ENCODE results near the gene OPN1SW. TPM values are rescaled to one million over a fixed set of nuclear protein-coding genes. Genes with fewer than 3 reads are reported as not detected.

OPN1SW gene, protein sequence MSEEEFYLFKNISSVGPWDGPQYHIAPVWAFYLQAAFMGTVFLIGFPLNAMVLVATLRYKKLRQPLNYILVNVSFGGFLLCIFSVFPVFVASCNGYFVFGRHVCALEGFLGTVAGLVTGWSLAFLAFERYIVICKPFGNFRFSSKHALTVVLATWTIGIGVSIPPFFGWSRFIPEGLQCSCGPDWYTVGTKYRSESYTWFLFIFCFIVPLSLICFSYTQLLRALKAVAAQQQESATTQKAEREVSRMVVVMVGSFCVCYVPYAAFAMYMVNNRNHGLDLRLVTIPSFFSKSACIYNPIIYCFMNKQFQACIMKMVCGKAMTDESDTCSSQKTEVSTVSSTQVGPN
- not detected in 2 replicates for total RNA-seq

DNA sequence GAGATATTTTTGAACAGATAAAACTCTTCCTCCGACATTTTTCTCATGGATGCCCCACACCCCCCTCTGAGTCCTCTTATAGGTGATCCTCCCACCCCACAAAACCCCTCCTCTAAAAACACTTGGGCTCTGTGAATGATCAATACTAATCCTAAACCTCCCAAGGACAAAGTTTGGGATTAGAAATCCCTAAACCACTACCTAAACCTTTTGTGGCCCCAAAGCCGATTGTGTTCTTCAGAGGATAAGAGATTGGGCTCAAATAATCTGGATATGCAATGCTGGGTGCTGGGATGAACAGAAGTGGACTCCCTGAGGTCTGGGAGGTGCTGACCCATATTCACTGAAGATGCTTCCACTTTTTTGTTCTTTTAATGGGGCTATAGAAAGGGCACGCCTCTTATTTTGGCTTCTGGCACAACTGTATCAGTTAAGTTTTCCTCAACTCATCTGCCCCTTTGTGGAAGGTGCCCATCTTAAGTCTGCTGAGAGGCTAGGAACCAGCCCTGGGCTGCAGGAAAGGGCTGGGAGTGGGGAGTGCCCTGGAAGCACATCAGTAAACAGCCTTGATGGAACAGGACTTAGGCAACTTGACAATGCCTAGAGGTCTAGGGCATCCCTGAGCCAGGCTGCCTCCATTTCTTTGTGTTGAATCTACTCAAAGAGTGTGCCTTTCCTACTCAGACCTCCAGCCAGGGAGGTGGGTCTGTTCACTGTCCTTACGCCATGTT is at the start of gene OPN1SW:
TSS of gene OPN1SW (minus strand) at position 51 of the 731 bp plus-strand sequence. CDS start at position 38, 13 bp downstream.
- no peak for DNase-seq (ENCODE audit: low read depth in 2 of 2)

- DNase-seq (ENCODE audit: low read depth in 2 of 2), result no peak
Measured at GRCh38 chr7:128821724-128822123, 46.1 kb upstream of the OPN1SW start.

DNA sequence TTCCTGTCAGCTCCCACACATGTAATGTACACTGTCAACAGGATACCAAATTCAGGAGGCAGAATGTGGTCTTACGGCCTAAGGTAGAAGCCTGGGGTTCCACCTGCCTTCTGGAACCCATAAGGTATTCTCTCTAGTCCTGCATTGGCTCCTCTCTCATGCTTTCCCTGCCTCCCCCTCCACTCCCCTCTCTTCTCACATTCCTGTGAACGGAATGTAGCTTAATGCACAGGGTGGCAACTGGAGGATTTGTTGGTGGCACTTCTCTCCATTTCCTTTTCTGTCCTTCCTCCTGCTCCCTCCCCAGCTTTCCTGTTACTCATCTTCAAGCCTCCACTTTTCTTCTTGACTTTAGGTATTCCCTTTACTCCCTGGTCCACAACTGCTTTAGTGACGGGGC is 43.1 kb upstream of the OPN1SW start:
- no peak for DNase-seq (ENCODE audit: low read depth in 2 of 2)

DNA sequence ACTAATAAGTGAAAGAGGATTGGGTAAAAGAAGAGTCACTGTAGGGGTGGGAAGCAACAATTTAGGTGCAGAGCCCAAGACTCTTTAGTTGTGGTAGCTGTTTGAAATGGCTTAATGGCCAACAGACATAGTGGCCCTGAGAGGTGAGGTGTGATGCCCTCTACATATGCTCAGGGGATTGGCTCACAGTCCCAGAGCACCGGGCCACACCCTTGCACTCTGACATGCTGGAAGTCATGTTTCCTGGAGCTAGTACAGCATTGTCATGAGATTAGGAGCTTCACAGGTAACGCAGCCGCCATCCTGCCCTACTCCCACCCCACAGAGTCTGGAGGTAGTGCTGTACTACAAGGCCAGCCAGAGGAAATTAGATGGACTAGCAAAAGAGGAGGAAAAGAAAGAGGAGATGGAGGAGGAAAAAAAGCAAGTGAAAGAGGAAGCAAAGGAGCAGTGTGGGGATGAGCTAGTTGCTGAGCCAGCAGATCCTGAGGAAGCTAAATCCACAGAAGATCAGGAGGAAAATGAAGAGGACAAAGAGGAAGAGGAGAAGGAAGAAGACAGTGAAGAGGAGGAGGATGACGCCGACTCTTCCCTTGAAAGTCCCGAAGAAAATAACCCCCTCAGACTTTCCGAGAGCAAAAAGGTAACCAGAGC is 39.8 kb upstream of the OPN1SW start:
- no peak for DNase-seq (ENCODE audit: low read depth in 2 of 2)

GRCh38 chr7:128814499-128814898 is 38.9 kb upstream of the OPN1SW start:
- DNase-seq (ENCODE audit: low read depth in 2 of 2), result no peak

DNA sequence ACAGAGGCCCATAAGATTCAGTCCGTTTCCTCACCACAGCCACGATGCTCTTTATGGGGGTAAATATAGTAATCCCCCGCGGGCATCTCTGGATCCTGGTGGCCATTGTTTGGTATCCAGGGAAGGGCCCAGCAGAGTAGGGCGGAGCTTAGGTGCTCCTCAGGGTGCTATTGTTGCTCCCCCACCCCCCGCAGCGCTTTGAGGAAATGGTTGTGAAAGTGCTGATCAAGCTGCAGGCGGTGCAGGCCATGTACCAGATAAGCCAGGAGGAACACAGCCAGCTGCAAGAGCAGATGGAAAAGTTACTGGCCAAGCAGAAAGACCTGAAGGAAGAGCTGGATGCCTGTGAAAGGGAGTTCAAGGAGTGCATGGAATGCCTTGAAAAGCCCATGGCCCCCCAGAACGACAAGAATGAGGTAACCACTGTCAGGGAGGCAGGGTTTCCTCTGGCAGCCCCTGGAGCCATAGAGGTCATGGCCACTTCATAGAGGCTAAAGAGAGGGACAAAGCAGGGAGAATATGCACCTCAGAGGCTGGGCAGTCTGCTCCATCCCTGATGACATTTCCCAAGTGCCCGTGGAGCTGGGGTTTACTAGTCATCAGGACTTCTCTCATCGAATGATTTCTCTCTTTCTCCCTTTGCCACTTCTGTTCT is 37.0 kb upstream of the OPN1SW start:
- no peak for DNase-seq (ENCODE audit: low read depth in 2 of 2)

- DNase-seq (ENCODE audit: low read depth in 2 of 2), result no peak
Measured at GRCh38 chr7:128811631-128812430, 36.2 kb upstream of the OPN1SW start.

DNA sequence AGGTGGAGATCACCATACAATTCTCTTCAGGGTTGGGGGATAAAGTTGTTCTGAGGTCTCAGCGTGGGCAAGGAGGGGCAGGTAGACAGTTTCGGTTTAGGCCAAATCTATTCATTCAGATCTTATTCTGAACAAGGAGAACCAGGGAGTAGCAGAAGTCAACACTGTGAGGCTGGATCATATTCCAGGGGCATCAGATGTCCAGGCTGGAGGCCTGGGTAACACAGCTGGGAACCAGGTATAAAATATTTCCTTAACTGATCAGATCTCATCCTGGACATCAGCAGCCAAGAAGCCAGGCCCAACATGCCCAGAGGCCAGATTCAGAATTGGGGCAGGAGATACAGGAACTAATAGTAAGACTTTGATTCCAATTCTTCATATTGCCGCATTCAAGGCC is 35.4 kb upstream of the OPN1SW start:
- no peak for DNase-seq (ENCODE audit: low read depth in 2 of 2)

- no peak for DNase-seq (ENCODE audit: low read depth in 2 of 2)
Measured at GRCh38 chr7:128810473-128810872, 34.9 kb upstream of the OPN1SW start.

DNA sequence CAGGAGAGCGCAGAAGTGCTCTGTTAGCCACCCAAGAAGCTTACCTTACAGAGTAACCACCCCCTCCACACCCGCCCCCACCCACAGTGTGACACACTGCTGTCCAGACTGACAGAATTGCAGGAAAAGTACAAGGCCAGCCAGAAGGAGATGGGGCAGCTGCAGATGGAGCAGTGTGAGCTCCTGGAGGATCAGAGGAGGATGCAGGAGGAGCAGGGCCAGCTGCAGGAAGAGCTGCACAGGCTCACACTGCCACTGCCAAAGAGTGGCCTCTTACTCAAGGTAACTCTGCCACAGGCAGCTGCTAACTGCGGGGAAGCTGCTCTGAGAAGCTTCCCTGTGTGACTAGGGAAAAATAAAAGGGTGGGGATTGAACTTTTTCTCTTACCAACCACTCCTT is 33.8 kb upstream of the OPN1SW start:
- no peak for DNase-seq (ENCODE audit: low read depth in 2 of 2)

GRCh38 chr7:128807191-128807590 is 31.6 kb upstream of the OPN1SW start:
- DNase-seq (ENCODE audit: low read depth in 2 of 2), result no peak

DNA sequence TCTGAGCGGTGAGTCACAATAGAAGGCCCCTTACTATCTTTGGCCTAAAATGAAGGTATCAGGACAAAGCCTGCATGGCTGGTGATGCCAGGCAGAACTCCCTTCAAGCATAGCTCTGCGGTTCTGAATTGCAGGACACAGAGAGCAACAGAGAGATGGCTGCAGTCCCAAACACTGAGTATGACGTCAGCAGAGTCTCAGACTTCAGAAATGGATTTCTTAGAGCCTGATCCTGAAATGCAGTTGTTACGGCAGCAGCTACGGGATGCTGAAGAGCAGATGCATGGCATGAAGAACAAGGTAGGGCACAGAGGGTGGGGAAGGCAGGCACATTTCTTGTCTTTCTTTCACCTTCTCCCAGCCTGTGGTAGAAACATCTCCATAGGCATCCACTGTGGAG is 29.6 kb upstream of the OPN1SW start:
- DNase-seq (ENCODE audit: low read depth in 2 of 2), result no peak

GRCh38 chr7:128804484-128804883 is 28.9 kb upstream of the OPN1SW start:
- no peak for DNase-seq (ENCODE audit: low read depth in 2 of 2)

DNA sequence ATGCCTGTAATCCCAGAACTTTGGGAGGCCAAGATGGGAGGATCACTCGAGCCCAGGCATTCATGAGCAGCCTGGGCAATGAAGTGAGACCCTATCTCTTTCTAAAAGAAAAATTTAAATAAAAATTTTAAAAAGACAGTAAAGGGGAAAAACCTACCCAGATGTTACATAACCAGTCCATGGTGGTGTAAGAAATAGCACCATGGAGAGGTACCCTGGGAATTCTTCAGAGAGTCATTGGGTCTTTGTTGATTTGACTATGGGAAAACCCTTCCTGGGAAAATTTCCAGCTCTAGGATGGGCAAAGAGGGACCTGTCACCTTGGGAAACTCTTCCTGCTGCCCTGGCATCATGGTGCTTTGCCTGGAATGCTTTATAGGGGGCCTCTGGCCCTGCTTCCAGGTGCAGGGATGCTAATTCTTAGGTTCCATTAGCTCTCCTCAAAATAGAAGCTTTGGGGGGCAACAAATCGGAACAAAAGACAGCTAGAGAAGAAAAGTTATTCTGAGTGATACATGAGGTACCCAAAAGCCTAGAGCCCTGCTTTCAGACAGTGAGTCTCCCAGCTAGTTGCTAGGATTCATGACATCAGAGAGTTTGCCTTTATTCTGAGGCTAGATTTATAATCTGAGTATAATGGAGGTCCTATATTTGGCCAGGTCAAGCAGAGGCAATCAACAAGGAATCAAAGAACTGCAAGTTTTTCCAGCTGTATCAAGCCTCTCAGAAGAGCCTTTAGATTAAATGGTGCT is 26.2 kb upstream of the OPN1SW start:
- DNase-seq (ENCODE audit: low read depth in 2 of 2), result no peak

DNA sequence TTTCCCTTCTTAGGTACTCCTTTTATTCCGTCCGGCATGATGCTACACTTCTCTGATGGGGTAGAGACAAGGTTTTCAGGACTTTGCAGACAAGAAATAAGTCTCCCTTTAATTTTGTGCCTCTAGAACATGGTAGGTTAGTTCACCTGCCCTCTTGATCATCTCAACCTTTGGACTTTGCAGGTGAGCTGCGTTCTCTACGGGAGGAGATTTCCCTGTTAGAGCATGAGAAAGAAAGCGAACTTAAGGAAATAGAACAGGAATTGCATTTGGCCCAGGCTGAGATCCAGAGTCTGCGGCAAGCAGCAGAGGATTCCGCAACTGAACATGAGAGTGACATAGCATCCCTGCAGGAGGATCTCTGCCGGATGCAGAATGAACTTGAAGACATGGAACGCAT is 25.4 kb upstream of the OPN1SW start:
- no peak for DNase-seq (ENCODE audit: low read depth in 2 of 2)

- DNase-seq (ENCODE audit: low read depth in 2 of 2), result no peak
Measured at GRCh38 chr7:128800567-128800966, 25.0 kb upstream of the OPN1SW start.

DNA sequence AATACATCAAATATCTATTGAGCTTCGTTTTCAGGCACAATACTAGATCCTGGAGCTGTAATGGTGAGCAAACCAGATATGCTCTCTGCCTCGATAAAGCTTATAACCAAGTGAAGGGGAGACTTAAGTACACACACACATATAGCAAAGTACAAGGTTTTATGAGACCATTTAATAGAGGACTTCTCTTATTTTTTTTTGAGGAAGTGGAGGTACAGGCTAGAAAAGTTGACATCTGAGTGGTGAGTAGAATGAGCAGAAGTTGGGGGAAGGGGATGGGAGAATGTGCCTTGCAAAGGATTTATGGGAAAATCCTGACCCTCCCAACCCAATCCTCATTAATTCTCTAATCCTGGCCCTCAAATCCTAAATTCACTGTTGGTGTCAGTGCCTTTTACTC is 23.9 kb upstream of the OPN1SW start:
- DNase-seq (ENCODE audit: low read depth in 2 of 2), result no peak

- no peak for DNase-seq (ENCODE audit: low read depth in 2 of 2)
Measured at GRCh38 chr7:128796327-128796726, 20.7 kb upstream of the OPN1SW start.

- no peak for DNase-seq (ENCODE audit: low read depth in 2 of 2)
Measured at GRCh38 chr7:128795129-128795528, 19.5 kb upstream of the OPN1SW start.

DNA sequence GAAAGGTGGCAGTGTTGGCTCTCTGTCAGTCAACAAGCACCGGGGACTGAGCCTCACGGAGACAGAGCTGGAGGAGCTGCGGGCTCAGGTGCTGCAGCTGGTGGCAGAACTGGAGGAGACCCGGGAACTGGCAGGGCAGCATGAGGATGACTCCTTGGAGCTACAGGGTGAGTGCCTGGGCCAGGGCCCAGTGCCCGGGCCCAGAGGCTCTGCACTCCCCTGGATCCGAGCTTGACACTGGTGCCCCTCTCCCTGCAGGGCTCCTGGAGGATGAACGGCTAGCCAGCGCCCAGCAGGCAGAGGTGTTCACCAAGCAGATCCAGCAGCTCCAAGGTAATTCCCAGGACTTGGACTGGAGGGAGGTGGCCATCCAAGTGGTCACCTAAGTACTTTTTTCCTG is 18.8 kb upstream of the OPN1SW start:
- no peak for DNase-seq (ENCODE audit: low read depth in 2 of 2)

DNA sequence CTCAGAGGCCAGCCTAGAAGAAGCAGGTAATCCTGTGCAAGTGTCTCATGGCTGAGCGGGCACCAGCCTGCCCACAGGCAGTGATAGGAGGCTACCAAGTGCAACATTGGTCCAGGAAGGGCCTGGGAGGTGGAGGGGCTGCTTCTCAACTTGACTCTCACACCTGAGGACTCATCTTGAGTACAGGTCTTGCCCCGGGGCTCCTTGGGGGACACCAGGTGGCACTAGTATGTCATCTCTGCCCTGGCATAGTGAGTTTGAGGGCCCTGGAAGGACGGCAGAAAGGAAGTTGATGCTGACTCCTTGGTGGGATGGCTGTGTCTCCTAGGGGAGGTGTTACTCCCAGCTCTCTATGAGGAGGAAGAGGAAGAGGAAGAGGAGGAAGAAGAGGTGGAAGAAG is 18.4 kb upstream of the OPN1SW start:
- no peak for DNase-seq (ENCODE audit: low read depth in 2 of 2)
